ENCODE results near the gene NCKAP5. TPM values are rescaled to one million over a fixed set of nuclear protein-coding genes. Genes with fewer than 3 reads are reported as not detected.

Gene NCKAP5
- total RNA-seq, 1 experiment from 2014 or later = not detected

- H3F3A ChIP-seq (ENCODE audit: insufficient read depth, low read depth) = no peaks in the 10 kb centered on the region
- H3K79me2 ChIP-seq (ENCODE audit: low read depth) = peaks cover 8% of the 10 kb centered on the region
- TF ChIP-seq CTCF (conservative IDR thresholded peaks at IDR 0.05) = no peak
- TF ChIP-seq EZH2 (IDR thresholded peaks at IDR 0.05; ENCODE audit: low read depth) = no peak
- H3K4me1 ChIP-seq (replicated peaks; ENCODE audit: insufficient read depth) = no peaks in the 10 kb centered on the region
- 0 out of 2 replicates have a peak, but pooled peaks cover 10% of the 10 kb centered on the region for H4K20me1 ChIP-seq (ENCODE audit: insufficient read depth)
- H3K36me3 ChIP-seq (ENCODE audit: low read depth) = no peaks in the 10 kb centered on the region
- H3K9me3 ChIP-seq (ENCODE audit: insufficient read depth, low read depth) = no peaks in the 10 kb centered on the region
- H3K4me3 ChIP-seq = no peak overlapping the region
- CTCF ChIA-PET = no interaction called here
- H3K27me3 ChIP-seq (ENCODE audit: insufficient read depth, low read depth) = no peaks in the 10 kb centered on the region
- BruUV-seq (replicated peaks) = no TSS peak
- H3K4me2 ChIP-seq = no peak overlapping the region
- intact Hi-C loops (cut with micrococcal nuclease; ENCODE audit: unreplicated experiment) = no loop called here
- no peaks in the 10 kb centered on the region for H3K9me2 ChIP-seq (ENCODE audit: insufficient read depth)
- H2AFZ ChIP-seq = no peak overlapping the region
- H3K27ac ChIP-seq = no peak overlapping the region
- POLR2A ChIA-PET (ENCODE audit: unreplicated experiment) = no interaction called here
- DNase-seq = no peak
Observed at GRCh38 chr2:132627536-132627935, 940.7 kb downstream of the NCKAP5 start.

GRCh38 chr2:132623096-132623839, 945.0 kb downstream of the NCKAP5 start:
- H3K4me3 ChIP-seq = no peak overlapping the region
- H3K79me2 ChIP-seq (ENCODE audit: low read depth) = peaks cover under 1% of the 10 kb centered on the region; the same call in 1 of the 2 replicates
- no peaks in the 10 kb centered on the region for H3K27me3 ChIP-seq (ENCODE audit: insufficient read depth, low read depth)
- H2AFZ ChIP-seq = no peak overlapping the region
- H3K36me3 ChIP-seq (ENCODE audit: low read depth) = no peaks in the 10 kb centered on the region
- no peak overlapping the region for H3K27ac ChIP-seq
- H4K20me1 ChIP-seq (ENCODE audit: insufficient read depth) = no peaks in the 10 kb centered on the region
- ChIA-PET CTCF (no interaction called here), POLR2A (ENCODE audit: unreplicated experiment) (interaction anchor here (0.6 kb wide), 1 partner anchor 23 kb away, joined by 3 read pairs; no protein-coding TSS in a partner anchor)
- no peaks in the 10 kb centered on the region for H3F3A ChIP-seq (ENCODE audit: insufficient read depth, low read depth)
- intact Hi-C loops (cut with micrococcal nuclease; ENCODE audit: unreplicated experiment) = no loop called here
- no TSS peak for BruUV-seq (replicated peaks)
- H3K9me2 ChIP-seq (ENCODE audit: insufficient read depth) = no peaks in the 10 kb centered on the region
- H3K4me1 ChIP-seq (replicated peaks; ENCODE audit: insufficient read depth) = no peaks in the 10 kb centered on the region
- H3K4me2 ChIP-seq = no peak overlapping the region
- DNase-seq = no peak
- no peaks in the 10 kb centered on the region for H3K9me3 ChIP-seq (ENCODE audit: insufficient read depth, low read depth)
- TF ChIP-seq CTCF (conservative IDR thresholded peaks at IDR 0.05) = no peak
- TF ChIP-seq EZH2 (IDR thresholded peaks at IDR 0.05; ENCODE audit: low read depth) = no peak
